Astrocyte of the cerebellum (primary cell): ENCODE data around the gene COL25A1.

Source experiments
- DNase-seq: peaks from one replicate; pipeline ENCODE4 v3.0.0-alpha.2; 2011; ENCODE audit warnings: low read depth
- H3K4me3 ChIP-seq: 2 replicates; pipeline ENCODE4 v1.5.1; 2011; ENCODE audit warnings: mild to moderate bottlenecking, low read depth, low read length, moderate library complexity
- CTCF ChIP-seq: IDR thresholded peaks from 2 replicates; pipeline ENCODE4 v1.5.1; 2012; ENCODE audit warnings: low read length, low read depth, moderate library complexity, mild to moderate bottlenecking; ENCODE audit errors: missing control alignments
- in situ Hi-C: cut with HindIII; loops from 2 replicates; pipeline ENCODE4 v1.10.0; 2017; ENCODE audit warnings: low sequenced_read_pairs

The COL25A1 gene

GRCh38 chr4:108933046-108933445, 369.4 kb downstream of the COL25A1 start:
- H3K4me3 ChIP-seq: no peak overlapping the region
- DNase-seq: no peak
- in situ Hi-C loops: no loop called here
- no peak for TF ChIP-seq CTCF

GRCh38 chr4:108931926-108932325, 370.5 kb downstream of the COL25A1 start:
- no peak for DNase-seq
- no peak for TF ChIP-seq CTCF
- no peak overlapping the region for H3K4me3 ChIP-seq
- in situ Hi-C loops: no loop called here

- TF ChIP-seq CTCF: no peak
- no peak overlapping the region for H3K4me3 ChIP-seq
- DNase-seq: no peak
- in situ Hi-C loops: no loop called here
Observed at GRCh38 chr4:108930186-108930585, 372.3 kb downstream of the COL25A1 start.

- no peak for DNase-seq
- no peak for TF ChIP-seq CTCF
- no peak overlapping the region for H3K4me3 ChIP-seq
- in situ Hi-C loops: no loop called here
Observed at GRCh38 chr4:108926781-108927180, 375.7 kb downstream of the COL25A1 start.

- in situ Hi-C loops: no loop called here
- TF ChIP-seq CTCF: no peak
- no peak overlapping the region for H3K4me3 ChIP-seq
- DNase-seq: no peak
Observed at GRCh38 chr4:108926061-108926460, 376.4 kb downstream of the COL25A1 start.

- in situ Hi-C loops: loop anchor here (5.0 kb wide), 1 partner anchor 40 kb away; no protein-coding TSS in a partner anchor
- DNase-seq: no peak
- H3K4me3 ChIP-seq: no peak overlapping the region
- TF ChIP-seq CTCF: no peak
Observed at GRCh38 chr4:108922191-108922590, 380.3 kb downstream of the COL25A1 start.
